HepG2 (cell line): ENCODE data around the gene CHST14. TPM values are rescaled to one million over a fixed set of nuclear protein-coding genes. Genes with fewer than 3 reads are reported as not detected.

Experiments used
- ARNT ChIP-seq: fragments of 450-650 bp; IDR thresholded peaks from 2 replicates; pipeline ENCODE4 v1.6.1; 2017
- CEBPZ ChIP-seq: IDR thresholded peaks from 2 replicates; pipeline ENCODE4 v1.6.1; 2012; ENCODE audit warnings: low read length, improper control_type of control experiment
- CENPX ChIP-seq: sonication (generic); formaldehyde crosslinking; IDR thresholded peaks from 2 replicates; pipeline ENCODE4 v1.9.0; 2021; ENCODE audit warnings: mild to moderate bottlenecking, missing genetic modification reagents, moderate library complexity
- IRF2 ChIP-seq: IDR thresholded peaks from 2 replicates; pipeline ENCODE4 v1.6.1; 2018; ENCODE audit warnings: missing genetic modification reagents, missing compliant biosample characterization
- NCOA5 ChIP-seq: sonication (generic); formaldehyde crosslinking; IDR thresholded peaks from 2 replicates; pipeline ENCODE4 v1.4.0; 2020; ENCODE audit warnings: missing genetic modification reagents
- NFIB ChIP-seq: sonication (generic); formaldehyde crosslinking; IDR thresholded peaks from 2 replicates; pipeline ENCODE4 v1.9.0; 2021; ENCODE audit warnings: missing genetic modification reagents, mild to moderate bottlenecking, borderline replicate concordance
- PHF21A ChIP-seq: sonication (generic); formaldehyde crosslinking; IDR thresholded peaks from 2 replicates; pipeline ENCODE4 v1.5.0; 2020; ENCODE audit warnings: mild to moderate bottlenecking, missing genetic modification reagents
- PHF5A ChIP-seq: IDR thresholded peaks from one replicate; pipeline ENCODE4 v1.6.1; 2018; ENCODE audit warnings: low read depth, missing genetic modification reagents; ENCODE audit not compliant: unreplicated experiment
- POGK ChIP-seq: sonication (generic); formaldehyde crosslinking; conservative IDR thresholded peaks from 2 replicates; pipeline ENCODE4 v1.8.0; 2022; ENCODE audit warnings: mild to moderate bottlenecking, moderate library complexity, missing genetic modification reagents
- POLR2AphosphoS5 ChIP-seq: IDR thresholded peaks from 2 replicates; pipeline ENCODE4 v1.6.1; 2012; ENCODE audit warnings: low read depth, low read length
- TARDBP ChIP-seq: sonication (generic); formaldehyde crosslinking; IDR thresholded peaks from 2 replicates; pipeline ENCODE4 v1.8.0; 2022; ENCODE audit warnings: mild to moderate bottlenecking, missing genetic modification reagents
- ZNF383 ChIP-seq: sonication (generic); formaldehyde crosslinking; IDR thresholded peaks from 2 replicates; pipeline ENCODE4 v1.4.0; 2020; ENCODE audit warnings: missing genetic modification reagents, mild to moderate bottlenecking, borderline replicate concordance
- ZNF678 ChIP-seq: sonication (generic); formaldehyde crosslinking; IDR thresholded peaks from 2 replicates; pipeline ENCODE4 v1.4.0; 2020; ENCODE audit warnings: mild to moderate bottlenecking, missing genetic modification reagents
- ZNF687 ChIP-seq: sonication (generic); formaldehyde crosslinking; IDR thresholded peaks from 2 replicates; pipeline ENCODE4 v1.5.1; 2020; ENCODE audit warnings: mild to moderate bottlenecking, missing genetic modification reagents, moderate library complexity
- polyA plus RNA-seq, 8 experiments: library from polyadenylated mRNA; depleted of rRNA in 3 of 8; stranded (reverse) in 7 of 8; unstranded in 1 of 8; fragments of >200 nt; fragmentation: Illumina TruSeq in 4 of 8; extraction: Trizol in 4 of 8; gene quantifications; 2 replicates each; pipeline versions ENCODE4 v1.2.1 to v1.2.3, GENCODE V29; 2011 to 2016; ENCODE audit warnings: low read depth in 4 of 8, missing spikeins in 1 of 8, mixed read lengths in 1 of 8; ENCODE audit not compliant: insufficient read depth in 1 of 8
- total RNA-seq, 5 experiments: library from RNA; depleted of rRNA; stranded (reverse); fragments of >200 nt; fragmentation: Illumina TruSeq; extraction: Trizol; gene quantifications; 2 replicates each; pipeline ENCODE4 v1.2.3, GENCODE V29; 2016; ENCODE audit warnings: low read depth in 1 of 5
- TF ChIP-seq, protein P1 (sequence below): sonication (generic); formaldehyde crosslinking; IDR thresholded peaks from 2 replicates; pipeline ENCODE4 v1.8.1; 2022; ENCODE audit warnings: low read depth, mild to moderate bottlenecking, missing genetic modification reagents
- TF ChIP-seq, protein P2 (sequence below): sonication (generic); formaldehyde crosslinking; IDR thresholded peaks from 2 replicates; pipeline ENCODE4 v1.4.0; 2020; ENCODE audit warnings: mild to moderate bottlenecking, low read depth, missing genetic modification reagents

Gene CHST14
- total and polyA plus RNA-seq, 2 of the 13 experiments (the other 11 are each of a cell fraction or from before 2014, with no cell fraction given): 8.9 to 12.4 TPM

GRCh38 chr15:40511472-40512133 lies 40.8 kb downstream of the CHST14 start (continued):
- no peak for TF ChIP-seq CEBPZ
- TF ChIP-seq, protein P1, sequence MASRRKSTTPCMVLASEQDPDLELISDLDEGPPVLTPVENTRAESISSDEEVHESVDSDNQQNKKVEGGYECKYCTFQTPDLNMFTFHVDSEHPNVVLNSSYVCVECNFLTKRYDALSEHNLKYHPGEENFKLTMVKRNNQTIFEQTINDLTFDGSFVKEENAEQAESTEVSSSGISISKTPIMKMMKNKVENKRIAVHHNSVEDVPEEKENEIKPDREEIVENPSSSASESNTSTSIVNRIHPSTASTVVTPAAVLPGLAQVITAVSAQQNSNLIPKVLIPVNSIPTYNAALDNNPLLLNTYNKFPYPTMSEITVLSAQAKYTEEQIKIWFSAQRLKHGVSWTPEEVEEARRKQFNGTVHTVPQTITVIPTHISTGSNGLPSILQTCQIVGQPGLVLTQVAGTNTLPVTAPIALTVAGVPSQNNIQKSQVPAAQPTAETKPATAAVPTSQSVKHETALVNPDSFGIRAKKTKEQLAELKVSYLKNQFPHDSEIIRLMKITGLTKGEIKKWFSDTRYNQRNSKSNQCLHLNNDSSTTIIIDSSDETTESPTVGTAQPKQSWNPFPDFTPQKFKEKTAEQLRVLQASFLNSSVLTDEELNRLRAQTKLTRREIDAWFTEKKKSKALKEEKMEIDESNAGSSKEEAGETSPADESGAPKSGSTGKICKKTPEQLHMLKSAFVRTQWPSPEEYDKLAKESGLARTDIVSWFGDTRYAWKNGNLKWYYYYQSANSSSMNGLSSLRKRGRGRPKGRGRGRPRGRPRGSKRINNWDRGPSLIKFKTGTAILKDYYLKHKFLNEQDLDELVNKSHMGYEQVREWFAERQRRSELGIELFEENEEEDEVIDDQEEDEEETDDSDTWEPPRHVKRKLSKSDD: peak; percentile 86
- TF ChIP-seq POGK (CRISPR knock-in tag): peak; percentile 95
- no peak for TF ChIP-seq ZNF383
- TF ChIP-seq NCOA5 (CRISPR knock-in tag): 0 out of 2 replicates have a peak, but pooled peaks have one; percentile 51
- no peak; the same call in 1 of the 2 replicates for TF ChIP-seq ZNF678
- TF ChIP-seq POLR2AphosphoS5: no peak
- TF ChIP-seq ARNT: no peak
- TF ChIP-seq TARDBP (CRISPR knock-in tag): peak; percentile 82
- TF ChIP-seq, protein P2, sequence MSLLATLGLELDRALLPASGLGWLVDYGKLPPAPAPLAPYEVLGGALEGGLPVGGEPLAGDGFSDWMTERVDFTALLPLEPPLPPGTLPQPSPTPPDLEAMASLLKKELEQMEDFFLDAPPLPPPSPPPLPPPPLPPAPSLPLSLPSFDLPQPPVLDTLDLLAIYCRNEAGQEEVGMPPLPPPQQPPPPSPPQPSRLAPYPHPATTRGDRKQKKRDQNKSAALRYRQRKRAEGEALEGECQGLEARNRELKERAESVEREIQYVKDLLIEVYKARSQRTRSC: 0 out of 2 replicates have a peak, but pooled peaks have one; percentile 54
- peak; percentile 82; the same call in 1 of the 2 replicates for TF ChIP-seq IRF2
- peak; percentile 93 for TF ChIP-seq ZNF687 (CRISPR knock-in tag)
- TF ChIP-seq CENPX: no peak
- no peak for TF ChIP-seq NFIB (CRISPR knock-in tag)
- TF ChIP-seq PHF5A (CRISPR knock-in tag): no peak
- TF ChIP-seq PHF21A (CRISPR knock-in tag): peak; percentile 94
